Activated CD8-positive, alpha-beta memory T cell treated with anti-CD3 and anti-CD28 coated beads for 48 hours (primary cell): ENCODE data around the gene PPARD.

Experiments
- DNase-seq, 3 experiments: peaks; one replicate each; pipeline ENCODE4 v3.0.0-alpha.2; 2020; ENCODE audit warnings: low read depth in 2 of 3, low spot score in 2 of 3

PPARD gene

DNA sequence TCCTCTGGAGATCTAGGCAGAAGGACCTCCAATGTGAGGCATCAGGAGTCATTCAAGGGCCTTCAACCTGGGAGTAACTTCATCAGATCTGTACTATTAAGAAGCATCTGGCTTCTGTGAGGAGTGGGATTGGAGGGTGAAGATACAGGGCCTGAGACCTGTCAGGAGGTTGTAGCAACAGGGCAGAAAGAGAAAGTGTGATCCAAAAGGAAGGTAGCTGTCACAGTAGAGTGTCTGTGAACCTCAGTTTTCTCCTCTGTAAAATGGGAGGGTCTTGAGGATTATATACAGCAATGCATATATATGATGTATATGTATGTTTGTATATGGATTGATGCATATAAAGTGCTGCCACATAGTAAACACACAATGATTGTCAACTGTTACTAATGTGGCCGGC lies 123.3 kb downstream of the PPARD start:
- no peak for DNase-seq

DNA sequence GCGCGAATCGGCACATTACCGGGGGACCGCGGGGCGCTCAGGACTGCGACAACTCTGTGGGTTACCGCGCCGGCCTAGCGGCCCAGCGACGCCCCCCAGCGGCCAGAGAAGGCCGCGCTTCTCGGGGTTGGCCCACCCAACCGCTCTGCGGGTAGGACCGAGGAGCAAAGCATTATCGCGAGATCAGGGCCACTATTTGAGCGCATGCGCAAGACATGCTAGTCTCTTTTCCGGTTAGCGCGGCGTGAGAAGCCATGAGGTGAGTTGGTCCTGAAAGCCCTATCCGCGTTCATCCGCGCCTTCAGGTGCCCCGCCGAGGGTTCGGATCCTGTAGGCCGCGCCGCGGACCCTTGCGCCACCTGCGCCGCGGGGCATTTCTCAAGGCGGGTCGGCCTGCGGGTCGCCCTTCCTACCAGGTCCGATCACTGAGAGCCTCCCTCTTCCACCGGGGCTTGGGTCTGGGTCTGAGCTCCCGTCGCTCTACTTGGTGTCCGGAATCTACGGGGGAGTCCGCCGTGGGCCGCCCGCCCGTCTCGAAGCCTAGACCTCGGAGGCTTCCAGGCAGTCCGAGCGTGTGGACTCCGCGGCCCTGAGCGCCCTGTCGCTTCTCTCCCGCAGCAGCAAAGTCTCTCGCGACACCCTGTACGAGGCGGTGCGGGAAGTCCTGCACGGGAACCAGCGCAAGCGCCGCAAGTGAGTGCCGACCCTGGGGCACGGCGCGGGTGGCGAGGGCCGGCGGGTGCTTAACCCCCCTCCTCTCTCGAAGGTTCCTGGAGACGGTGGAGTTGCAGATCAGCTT lies 126.0 kb downstream of the PPARD start, which contains the start of gene RPL10A:
Gene RPL10A, plus strand, starts transcription at position 221 of the 799 bp plus-strand sequence. Its CDS starts 34 bp downstream, at position 255.
- DNase-seq, result peak; percentile 88 to 95 (median 91)

DNA sequence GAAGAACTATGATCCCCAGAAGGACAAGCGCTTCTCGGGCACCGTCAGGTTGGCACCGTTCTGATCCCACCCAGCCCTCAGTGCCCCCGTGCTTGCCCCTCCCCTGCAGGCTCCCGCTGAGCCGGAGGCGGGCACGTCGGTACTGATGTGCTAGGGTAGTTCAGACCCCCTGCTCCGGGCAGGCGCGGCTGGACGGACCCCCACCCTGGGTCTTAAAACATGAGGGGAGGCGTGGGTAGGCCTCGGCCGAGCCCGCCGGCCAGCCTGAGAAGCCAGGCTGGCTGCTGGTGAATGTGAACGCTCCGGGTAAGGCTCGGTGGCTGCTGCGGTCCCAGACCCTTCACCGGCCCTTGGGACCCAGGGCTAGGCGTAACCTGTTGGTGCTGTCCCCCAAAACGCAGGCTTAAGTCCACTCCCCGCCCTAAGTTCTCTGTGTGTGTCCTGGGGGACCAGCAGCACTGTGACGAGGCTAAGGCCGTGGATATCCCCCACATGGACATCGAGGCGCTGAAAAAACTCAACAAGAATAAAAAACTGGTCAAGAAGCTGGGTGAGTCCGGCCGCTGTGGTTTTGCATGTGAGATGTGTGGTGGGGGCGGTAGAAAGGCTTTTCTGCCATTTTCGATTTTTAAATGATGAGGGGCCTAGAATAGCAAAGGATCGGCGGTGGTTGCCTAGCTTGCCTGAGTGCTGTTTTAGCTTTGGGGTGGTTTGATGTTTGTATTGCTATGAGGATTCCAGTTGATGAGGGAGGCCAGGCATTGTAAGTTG lies 126.8 kb downstream of the PPARD start:
- DNase-seq, result no peak

DNA sequence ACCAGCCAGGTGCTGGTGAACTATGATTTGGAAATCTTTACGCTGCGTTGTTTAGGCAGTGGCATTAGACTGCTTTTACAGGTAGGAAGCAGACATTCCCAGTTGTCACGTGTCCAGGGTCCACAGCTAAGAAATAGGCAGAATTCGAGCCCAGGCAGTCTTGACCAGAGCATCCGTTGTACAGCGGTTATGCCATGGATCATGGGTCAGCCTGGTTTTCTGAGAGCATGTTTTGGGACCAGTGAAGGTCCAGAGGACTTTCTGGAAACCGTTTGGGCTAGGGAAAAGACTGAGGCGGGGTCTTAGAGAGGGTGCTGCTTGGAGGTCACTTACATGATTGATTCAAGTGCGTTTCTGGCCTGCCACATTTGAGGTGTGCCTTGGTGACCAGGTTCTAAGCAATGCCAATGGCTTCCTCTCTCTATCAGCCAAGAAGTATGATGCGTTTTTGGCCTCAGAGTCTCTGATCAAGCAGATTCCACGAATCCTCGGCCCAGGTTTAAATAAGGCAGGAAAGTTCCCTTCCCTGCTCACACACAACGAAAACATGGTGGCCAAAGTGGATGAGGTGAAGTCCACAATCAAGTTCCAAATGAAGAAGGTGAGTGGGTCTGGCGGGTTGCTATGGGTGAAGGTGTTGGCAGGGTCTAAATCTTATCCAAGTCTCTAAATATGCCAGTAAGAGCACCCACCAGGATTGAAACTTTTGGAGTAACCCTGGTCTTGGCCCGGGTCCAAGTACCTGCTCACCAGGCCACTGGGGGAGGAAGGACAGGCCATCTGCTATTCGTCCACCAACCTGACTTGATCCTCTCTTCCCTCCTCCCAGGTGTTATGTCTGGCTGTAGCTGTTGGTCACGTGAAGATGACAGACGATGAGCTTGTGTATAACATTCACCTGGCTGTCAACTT lies 127.6 kb downstream of the PPARD start:
- no peak for DNase-seq

DNA sequence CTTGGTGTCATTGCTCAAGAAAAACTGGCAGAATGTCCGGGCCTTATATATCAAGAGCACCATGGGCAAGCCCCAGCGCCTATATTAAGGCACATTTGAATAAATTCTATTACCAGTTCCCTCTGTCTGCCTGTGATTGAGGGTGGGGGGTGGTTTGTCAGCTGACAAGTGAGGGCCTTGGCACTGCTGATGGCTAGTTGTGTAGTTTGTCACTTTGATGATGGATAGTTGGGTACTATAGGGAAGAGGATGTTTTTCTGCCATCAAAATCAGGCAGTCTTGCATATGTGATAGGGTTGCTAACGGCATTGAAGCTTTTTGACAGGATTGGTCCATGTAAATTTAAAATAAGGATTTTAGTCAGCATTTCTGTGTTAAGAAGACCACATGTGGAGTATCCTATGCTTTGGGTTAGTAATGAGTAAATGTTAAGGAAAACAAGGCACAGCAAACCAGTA lies 128.3 kb downstream of the PPARD start:
- DNase-seq, result no peak

DNA sequence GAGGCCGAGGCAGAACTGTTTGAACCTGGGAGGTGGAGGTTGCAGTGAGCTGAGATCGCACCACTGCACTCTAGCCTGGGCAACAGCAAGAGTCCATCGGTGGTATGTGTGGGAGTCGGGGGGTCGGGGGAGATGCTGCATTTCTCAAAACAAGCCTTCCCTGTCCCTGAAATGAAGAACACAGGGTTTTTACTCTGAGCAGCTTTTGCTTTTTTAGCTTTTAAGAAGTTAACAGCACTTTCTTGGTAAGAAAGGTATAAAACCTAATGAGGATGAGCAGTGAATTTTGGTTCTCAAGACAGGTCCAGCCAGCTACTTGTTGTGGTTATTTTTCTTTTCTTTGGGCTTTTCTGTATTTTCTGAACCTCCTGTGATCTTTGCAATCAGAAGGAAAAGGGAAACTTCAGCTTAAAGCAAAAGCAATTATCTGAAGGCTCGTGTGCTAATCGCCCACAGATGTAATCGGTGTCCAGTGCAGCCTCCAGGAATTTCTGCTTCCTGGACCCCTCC lies 129.5 kb downstream of the PPARD start:
- no peak for DNase-seq

DNA sequence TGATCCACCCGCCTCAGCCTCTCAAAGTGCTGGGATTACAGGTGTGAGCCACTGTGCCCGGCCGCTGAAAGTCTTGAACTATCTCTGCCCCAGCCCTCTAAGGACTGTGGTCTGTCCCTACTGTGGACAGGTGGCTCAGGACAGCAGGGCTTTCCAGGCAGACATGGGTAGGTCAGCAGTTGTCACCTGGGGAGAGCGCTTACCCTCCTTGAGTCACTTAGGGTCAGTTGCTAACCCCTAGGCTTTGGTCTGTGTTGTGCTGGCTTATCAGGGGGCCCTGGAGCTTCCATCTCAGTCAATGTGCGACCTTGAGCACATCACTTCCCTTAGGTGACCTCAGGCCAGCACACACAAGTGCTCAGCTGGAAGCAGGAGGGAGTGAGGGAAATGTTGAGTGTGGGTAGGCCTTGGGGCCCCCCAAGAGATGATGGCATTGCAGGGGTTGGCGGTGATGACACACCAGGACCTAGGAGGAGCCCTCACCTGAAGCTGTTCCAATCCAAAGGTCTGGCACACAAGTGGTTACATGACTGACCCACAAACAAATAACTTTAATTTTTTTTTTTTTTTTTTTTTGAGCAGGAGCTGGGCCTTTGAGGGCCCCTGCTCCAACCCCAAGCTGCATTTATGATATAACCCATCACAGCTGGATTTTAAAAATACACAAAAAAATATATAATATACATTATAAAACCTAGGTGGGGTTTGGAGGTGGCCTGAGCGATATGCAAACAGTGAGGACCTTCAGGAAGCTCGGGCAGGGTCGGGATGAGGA lies 130.9 kb downstream of the PPARD start:
- DNase-seq, result no peak

DNA sequence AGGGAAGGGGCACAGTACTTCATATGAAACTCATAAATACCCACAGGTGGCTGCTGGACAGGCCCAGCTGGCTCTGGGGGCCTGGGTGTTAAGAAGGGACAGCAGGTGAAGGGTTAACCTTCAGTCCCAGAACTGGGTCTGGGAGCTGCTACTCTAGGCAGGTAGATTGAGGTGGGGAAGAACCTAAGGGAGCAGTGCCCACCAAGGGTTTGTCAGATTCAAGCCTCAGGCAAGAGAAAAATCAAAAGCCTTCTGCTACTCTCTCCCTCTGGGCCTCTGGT lies 131.4 kb downstream of the PPARD start:
- DNase-seq, result no peak

DNA sequence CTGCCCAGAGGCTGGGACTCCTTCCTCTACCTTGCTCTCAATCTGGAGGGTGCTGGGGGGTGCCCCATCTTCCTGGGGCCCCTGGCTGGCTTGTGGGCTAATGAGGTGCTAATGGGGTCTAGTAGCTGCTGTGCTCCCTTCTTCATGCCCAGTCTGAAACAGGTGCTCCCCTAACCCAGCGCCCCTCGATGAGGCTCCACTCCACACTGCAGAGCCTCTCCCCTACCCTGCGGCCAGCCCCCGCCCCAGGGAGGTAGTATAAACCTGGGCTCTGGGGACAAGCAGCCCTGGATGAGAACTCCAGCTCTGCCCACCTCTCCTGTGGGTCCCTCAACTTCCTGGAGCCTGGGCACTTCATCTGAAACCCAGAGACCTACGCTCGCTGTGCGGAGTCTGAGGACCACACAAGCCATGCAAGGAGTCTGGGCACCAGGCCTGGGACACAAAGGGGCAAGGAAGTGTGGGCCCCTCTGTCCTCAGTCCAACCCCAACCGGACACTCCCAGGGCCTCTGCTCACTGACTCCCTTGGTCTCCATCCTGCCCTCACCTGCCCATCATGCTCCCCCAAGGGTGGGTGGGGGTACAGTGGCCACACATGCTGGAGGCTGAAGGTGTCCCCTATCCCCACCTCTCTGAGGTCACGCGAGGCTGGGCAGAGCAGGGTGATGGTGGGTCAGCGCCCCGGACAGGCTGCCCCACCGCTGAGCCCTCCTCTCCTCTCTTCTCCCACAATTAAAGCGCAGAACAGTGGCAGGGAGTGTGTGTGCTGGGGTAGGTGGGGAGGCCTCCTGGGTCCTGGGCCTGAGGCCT lies 132.0 kb downstream of the PPARD start:
- DNase-seq, result no peak

DNA sequence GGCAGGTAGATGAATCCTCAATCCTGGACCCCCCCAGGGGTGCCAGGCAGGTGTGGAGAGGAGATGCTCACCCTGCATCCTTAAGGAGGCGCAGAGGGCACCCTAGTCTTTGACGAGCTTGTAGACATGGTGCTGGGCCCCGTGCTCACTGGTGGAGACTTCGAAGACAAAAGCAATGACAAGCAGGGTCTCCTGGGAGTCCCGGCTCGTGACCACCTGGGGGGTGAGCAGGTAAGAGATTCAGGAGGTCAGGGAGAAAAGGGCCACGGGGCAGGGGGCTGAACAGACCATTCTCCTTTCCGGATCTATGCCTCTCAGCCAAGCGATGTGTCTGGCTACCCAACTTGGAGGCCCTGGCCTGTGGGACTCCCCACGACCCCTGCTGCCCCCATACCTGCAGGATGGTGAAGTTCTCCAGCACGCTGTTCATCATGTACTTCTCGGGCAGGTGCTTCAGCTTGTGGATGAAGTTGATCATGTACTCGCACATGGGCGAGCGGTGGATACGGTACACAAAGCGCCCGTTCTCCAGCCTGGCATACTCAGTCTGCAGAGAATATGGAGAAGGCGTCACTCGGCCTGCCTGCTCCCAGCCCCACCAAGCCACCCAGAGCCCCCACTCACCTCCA lies 132.7 kb downstream of the PPARD start:
- no peak for DNase-seq

DNA sequence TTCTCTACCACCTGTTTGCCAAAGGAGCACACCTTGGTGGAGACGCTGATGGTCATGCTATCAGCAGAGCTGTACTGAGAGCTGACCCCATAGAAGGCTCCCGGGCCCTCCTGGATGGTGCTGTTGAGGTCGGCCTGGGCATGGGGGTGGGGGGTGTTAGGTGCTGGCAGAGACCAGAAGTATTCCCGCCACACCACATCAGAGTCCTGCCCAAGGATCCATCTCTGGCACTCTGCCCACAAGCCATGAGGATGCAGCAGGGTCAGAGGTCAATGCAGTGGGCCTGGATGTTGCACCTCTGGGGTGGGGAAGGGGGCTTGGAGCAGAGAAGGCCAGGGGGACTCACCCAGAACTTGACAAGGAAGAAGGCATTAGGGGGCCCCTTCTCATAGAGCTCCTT lies 133.2 kb downstream of the PPARD start:
- no peak for DNase-seq

DNA sequence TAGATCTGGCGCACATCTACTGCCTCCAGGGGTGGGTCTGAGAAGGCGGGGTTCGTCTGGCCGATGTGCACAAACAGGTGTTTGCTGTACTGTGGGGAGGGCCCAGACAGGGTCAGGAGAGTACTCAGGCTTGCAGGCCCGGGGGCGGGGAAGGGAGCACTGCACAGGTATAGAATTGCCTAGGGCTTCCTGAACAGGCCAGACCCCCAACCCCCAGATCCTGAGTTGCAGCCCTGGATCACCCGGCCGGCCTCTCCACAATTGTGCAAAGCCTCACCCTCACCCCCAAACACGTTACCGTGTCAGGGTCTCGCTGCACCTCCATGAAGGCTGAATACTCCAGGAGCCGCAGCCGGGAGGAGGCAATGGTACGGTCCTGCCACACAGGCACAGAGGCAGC lies 133.6 kb downstream of the PPARD start:
- no peak for DNase-seq

DNA sequence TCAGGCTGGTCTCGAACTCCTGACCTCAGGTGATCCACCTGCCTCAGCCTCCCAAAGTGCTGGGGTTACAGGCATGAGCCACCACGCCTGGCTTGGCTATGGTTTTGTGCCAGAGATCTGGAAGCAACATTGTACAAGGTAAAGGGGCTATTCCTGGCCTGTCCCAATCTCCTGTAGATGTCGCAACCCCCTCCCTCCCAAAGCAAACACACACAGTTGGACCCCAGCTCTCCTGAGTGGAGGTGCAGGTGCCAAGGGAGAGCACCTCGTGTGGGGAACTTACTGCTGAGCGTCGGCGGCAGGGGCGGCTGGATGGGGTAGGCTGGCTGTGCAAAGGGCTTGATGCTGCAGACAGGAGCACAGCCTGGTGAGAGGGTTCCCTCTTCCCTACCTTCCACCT lies 134.7 kb downstream of the PPARD start:
- no peak for DNase-seq
